GM18526 (cell line): Measurements from ENCODE around the gene MRPL10.

Source experiments
- POLR2A ChIP-seq: IDR thresholded peaks from 3 replicates; pipeline ENCODE4 v1.6.1; 2011; ENCODE audit not compliant: insufficient read length; ENCODE audit errors: extremely low read depth

The MRPL10 gene

GRCh38 chr17:47834756-47835155 is 3.4 kb upstream of the MRPL10 start:
- TF ChIP-seq POLR2A, result no peak

GRCh38 chr17:47831934-47832327 is 590 bp upstream of the MRPL10 start:
- TF ChIP-seq POLR2A, result no peak

- no peak for TF ChIP-seq POLR2A
These were observed 842 bp downstream of the MRPL10 start for GRCh38 chr17:47830396-47831002.

- no peak for TF ChIP-seq POLR2A
These were observed 1.5 kb downstream of the MRPL10 start for GRCh38 chr17:47829870-47830269.

- no peak for TF ChIP-seq POLR2A
These were observed 7.8 kb downstream of the MRPL10 start for GRCh38 chr17:47823519-47823918.

GRCh38 chr17:47822785-47823184 is 8.6 kb downstream of the MRPL10 start:
- no peak for TF ChIP-seq POLR2A

- peak; percentile 75 for TF ChIP-seq POLR2A
These were observed 9.6 kb downstream of the MRPL10 start, which contains the start of gene OSBPL7 for GRCh38 chr17:47821424-47822391. OSBPL7 (minus strand) TSS chr17:47821794; CDS start chr17:47820278, 1,516 bp downstream.

- no peak for TF ChIP-seq POLR2A
These were observed 10.3 kb downstream of the MRPL10 start for GRCh38 chr17:47821031-47821423.

- TF ChIP-seq POLR2A, result no peak
These were observed 11.1 kb downstream of the MRPL10 start for GRCh38 chr17:47820033-47820789.

GRCh38 chr17:47819475-47819874 is 11.9 kb downstream of the MRPL10 start:
- TF ChIP-seq POLR2A, result no peak

GRCh38 chr17:47818002-47818695 is 13.2 kb downstream of the MRPL10 start:
- no peak for TF ChIP-seq POLR2A

- no peak for TF ChIP-seq POLR2A
These were observed 14.4 kb downstream of the MRPL10 start for GRCh38 chr17:47816947-47817346.

- no peak for TF ChIP-seq POLR2A
These were observed 15.1 kb downstream of the MRPL10 start for GRCh38 chr17:47816111-47816735.

GRCh38 chr17:47815106-47815918 is 16.0 kb downstream of the MRPL10 start:
- TF ChIP-seq POLR2A, result no peak
